ENCODE results near the gene LRRC63.

The LRRC63 gene

DNA sequence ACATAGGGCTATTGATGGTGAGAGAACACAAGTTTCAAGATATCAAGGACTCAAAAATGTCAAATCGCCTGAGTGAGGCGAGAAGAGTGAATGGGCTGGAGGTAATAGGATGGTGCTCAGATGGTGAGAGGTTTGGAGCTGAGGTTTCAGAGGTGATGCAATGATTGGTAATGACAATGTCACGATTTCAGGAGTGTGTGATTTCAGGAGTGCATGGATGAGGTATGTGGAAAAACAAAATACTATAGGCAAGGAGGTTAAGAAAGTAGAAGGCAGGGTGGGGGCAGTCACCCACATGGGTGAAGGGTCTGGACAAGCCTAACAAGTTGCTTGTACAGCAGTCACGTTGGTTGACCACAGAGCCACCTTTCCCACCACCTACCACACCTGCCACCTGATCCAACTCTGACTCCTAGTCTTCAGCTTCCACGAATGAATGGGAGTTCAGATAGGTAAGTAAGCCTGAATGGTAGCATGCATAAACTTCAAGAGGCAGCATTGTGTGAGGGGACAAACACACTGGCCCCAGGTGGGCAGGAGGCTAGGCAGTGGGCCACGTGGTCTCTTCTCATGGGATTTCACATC lies 103.9 kb downstream of the LRRC63 start:
- no peaks in the 10 kb centered on the region for H3K4me1 ChIP-seq (ENCODE audit: control insufficient read depth, insufficient read depth, low read length, poor library complexity, severe bottlenecking)
- no peaks in the 10 kb centered on the region for H3K27me3 ChIP-seq (replicated peaks; ENCODE audit: control insufficient read depth, insufficient read depth, low read length, poor library complexity, severe bottlenecking)
- DNase-seq, result no peak
- H3K27ac ChIP-seq (ENCODE audit: insufficient read depth, low read length, poor library complexity, severe bottlenecking), result no peak overlapping the region
- H3K36me3 ChIP-seq (ENCODE audit: control insufficient read depth, insufficient read depth, low read length), result no peaks in the 10 kb centered on the region
- H3K9me3 ChIP-seq (ENCODE audit: control insufficient read depth, low read length), result no peaks in the 10 kb centered on the region
- no peak overlapping the region for H3K4me3 ChIP-seq (ENCODE audit: insufficient read depth, low read depth, low read length, poor library complexity, severe bottlenecking)

DNA sequence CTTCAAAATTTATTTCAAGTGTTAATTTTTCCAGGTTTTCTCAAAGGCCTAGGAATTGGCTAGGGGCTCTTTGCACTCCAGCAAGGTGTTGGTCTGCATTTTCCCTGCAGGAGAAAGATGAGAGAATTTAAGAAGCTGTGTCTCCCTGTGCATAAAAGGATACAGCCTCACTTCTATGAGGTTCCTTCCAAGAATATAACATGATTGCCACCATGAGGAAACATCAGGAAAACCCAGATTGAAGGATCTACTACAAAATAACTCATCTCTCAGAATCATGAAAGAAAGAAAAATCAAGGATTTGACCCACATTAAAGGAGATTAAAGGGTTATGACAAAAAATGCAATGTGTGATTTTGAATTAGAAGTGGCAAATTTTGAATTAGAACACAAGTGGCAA lies 105.4 kb downstream of the LRRC63 start:
- Histone ChIP-seq H3K27ac (ENCODE audit: insufficient read depth, low read length, poor library complexity, severe bottlenecking) (no peak overlapping the region), H3K4me1 (ENCODE audit: control insufficient read depth, insufficient read depth, low read length, poor library complexity, severe bottlenecking) (peaks cover 6% of the 10 kb centered on the region)
- no peak for DNase-seq

DNA sequence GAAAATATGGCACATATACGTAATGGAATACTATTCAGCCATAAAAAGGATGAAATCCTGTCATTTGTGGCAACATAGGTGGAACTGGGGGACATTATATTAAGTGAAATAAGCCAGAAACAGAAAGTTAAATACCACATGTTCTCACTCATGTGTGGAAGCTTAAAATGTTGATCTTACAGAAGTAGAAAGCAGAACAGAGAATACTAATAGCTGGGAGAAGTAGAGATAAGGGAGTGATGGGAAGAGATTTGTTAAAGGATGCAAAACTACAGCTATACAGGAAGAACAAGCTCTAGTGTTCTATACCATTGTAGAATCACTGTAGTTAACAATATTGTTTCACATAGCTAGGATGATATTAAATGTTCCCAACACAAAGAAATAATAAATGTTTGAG lies 107.3 kb downstream of the LRRC63 start:
- no peaks in the 10 kb centered on the region for H3K36me3 ChIP-seq (ENCODE audit: control insufficient read depth, insufficient read depth, low read length)
- H3K27me3 ChIP-seq (replicated peaks; ENCODE audit: control insufficient read depth, insufficient read depth, low read length, poor library complexity, severe bottlenecking), result no peaks in the 10 kb centered on the region
- H3K9me3 ChIP-seq (ENCODE audit: control insufficient read depth, low read length), result no peaks in the 10 kb centered on the region
- no peak for DNase-seq
- peaks cover 6% of the 10 kb centered on the region for H3K4me1 ChIP-seq (ENCODE audit: control insufficient read depth, insufficient read depth, low read length, poor library complexity, severe bottlenecking)
- no peak overlapping the region for H3K27ac ChIP-seq (ENCODE audit: insufficient read depth, low read length, poor library complexity, severe bottlenecking)
- no peak overlapping the region for H3K4me3 ChIP-seq (ENCODE audit: insufficient read depth, low read depth, low read length, poor library complexity, severe bottlenecking)

More for the DNA sequence above, 105.4 kb downstream of the LRRC63 start:
- Histone ChIP-seq H3K27me3 (replicated peaks; ENCODE audit: control insufficient read depth, insufficient read depth, low read length, poor library complexity, severe bottlenecking) (no peaks in the 10 kb centered on the region), H3K9me3 (ENCODE audit: control insufficient read depth, low read length) (no peaks in the 10 kb centered on the region), H3K36me3 (ENCODE audit: control insufficient read depth, insufficient read depth, low read length) (no peaks in the 10 kb centered on the region), H3K4me3 (ENCODE audit: insufficient read depth, low read depth, low read length, poor library complexity, severe bottlenecking) (no peak overlapping the region)

DNA sequence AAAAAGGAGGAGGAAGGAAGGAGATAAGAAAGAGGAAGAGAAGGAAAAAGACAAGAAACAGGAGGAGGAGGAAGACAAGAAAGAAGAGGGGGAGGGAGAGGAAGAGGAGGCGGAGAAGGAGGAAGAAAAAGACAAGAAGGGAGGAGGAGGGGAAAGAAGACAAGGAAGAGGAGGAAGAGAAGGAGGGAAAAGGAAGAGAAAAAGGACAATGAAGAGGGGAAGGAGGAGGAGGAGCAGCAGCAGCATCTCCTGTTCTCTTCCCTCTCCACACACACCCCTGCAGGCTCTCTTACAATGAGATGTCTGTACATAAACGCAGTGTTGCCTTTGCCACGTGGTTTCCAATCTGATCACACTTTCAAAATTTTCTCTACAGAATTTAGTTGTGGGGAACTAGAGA lies 108.7 kb downstream of the LRRC63 start:
- H3K36me3 ChIP-seq (ENCODE audit: control insufficient read depth, insufficient read depth, low read length), result no peaks in the 10 kb centered on the region
- no peak overlapping the region for H3K4me3 ChIP-seq (ENCODE audit: insufficient read depth, low read depth, low read length, poor library complexity, severe bottlenecking)
- no peak overlapping the region for H3K27ac ChIP-seq (ENCODE audit: insufficient read depth, low read length, poor library complexity, severe bottlenecking)
- H3K4me1 ChIP-seq (ENCODE audit: control insufficient read depth, insufficient read depth, low read length, poor library complexity, severe bottlenecking), result peaks cover 6% of the 10 kb centered on the region
- H3K9me3 ChIP-seq (ENCODE audit: control insufficient read depth, low read length), result no peaks in the 10 kb centered on the region
- no peak for DNase-seq
- H3K27me3 ChIP-seq (replicated peaks; ENCODE audit: control insufficient read depth, insufficient read depth, low read length, poor library complexity, severe bottlenecking), result no peaks in the 10 kb centered on the region

DNA sequence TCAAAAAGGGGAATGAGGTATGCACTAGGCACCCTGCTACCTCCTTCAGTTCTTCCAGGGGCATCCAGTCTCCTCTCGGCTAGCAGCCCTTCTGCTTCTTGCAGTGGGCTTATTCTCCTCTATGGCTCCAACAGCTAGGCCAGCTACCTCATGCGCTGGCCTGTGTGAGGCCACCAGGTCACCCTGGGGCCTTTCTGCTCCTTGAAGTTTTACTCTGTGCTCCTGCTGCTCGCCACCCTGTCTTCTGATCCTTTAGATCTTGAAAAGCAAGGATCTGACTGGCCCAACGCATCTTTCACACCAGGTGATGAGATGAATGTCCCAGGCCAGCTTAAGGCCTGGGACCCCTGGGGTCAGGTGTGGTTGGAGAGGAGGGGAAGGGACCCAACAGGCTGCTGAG lies 109.1 kb downstream of the LRRC63 start:
- H3K27me3 ChIP-seq (replicated peaks; ENCODE audit: control insufficient read depth, insufficient read depth, low read length, poor library complexity, severe bottlenecking), result no peaks in the 10 kb centered on the region
- peaks cover 6% of the 10 kb centered on the region for H3K4me1 ChIP-seq (ENCODE audit: control insufficient read depth, insufficient read depth, low read length, poor library complexity, severe bottlenecking)
- peak overlapping the region; percentile 36 for H3K27ac ChIP-seq (ENCODE audit: insufficient read depth, low read length, poor library complexity, severe bottlenecking)
- H3K4me3 ChIP-seq (ENCODE audit: insufficient read depth, low read depth, low read length, poor library complexity, severe bottlenecking), result peak overlapping the region; percentile 38
- no peak for DNase-seq
- H3K36me3 ChIP-seq (ENCODE audit: control insufficient read depth, insufficient read depth, low read length), result no peaks in the 10 kb centered on the region
- H3K9me3 ChIP-seq (ENCODE audit: control insufficient read depth, low read length), result no peaks in the 10 kb centered on the region

DNA sequence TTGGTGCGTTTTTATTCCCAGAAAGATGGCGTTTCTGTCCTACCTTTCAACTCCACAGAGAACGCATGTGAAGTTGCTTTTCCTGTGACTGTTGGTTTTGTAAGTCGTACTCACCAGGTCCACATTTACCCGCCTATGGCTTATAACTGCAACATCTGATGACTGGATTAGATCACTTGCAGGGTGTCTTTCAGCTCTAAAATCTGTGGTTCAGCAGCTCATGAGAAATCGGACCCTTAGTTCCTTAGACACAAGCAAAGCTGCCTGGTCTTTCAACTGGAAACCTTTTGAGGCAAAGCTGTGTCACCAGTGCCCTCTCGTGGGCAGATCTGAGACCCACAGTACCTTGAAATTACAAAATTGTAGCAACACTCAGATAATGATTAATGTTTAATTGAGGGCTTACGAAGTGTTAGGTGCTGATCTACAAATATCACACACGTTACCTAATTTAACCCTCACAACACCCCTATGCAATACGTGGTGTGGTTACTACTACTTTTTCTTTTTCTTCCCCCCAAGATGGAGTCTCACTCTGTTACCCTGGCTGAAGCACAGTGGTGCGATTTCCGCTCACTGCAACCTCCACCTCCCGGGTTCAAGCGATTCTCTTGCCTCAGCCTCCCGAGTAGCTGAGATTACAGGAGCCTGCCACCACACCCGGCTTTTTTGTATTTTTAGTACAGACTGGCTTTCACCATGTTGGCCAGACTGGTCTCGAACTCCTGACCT lies 109.9 kb downstream of the LRRC63 start:
- no peaks in the 10 kb centered on the region for H3K36me3 ChIP-seq (ENCODE audit: control insufficient read depth, insufficient read depth, low read length)
- no peaks in the 10 kb centered on the region for H3K27me3 ChIP-seq (replicated peaks; ENCODE audit: control insufficient read depth, insufficient read depth, low read length, poor library complexity, severe bottlenecking)
- peak overlapping the region; percentile 36 for H3K27ac ChIP-seq (ENCODE audit: insufficient read depth, low read length, poor library complexity, severe bottlenecking)
- H3K4me1 ChIP-seq (ENCODE audit: control insufficient read depth, insufficient read depth, low read length, poor library complexity, severe bottlenecking), result peaks cover 6% of the 10 kb centered on the region
- peak; percentile 28 to 48 (median 39) for DNase-seq
- H3K4me3 ChIP-seq (ENCODE audit: insufficient read depth, low read depth, low read length, poor library complexity, severe bottlenecking), result peak overlapping the region; percentile 38
- no peaks in the 10 kb centered on the region for H3K9me3 ChIP-seq (ENCODE audit: control insufficient read depth, low read length)

DNA sequence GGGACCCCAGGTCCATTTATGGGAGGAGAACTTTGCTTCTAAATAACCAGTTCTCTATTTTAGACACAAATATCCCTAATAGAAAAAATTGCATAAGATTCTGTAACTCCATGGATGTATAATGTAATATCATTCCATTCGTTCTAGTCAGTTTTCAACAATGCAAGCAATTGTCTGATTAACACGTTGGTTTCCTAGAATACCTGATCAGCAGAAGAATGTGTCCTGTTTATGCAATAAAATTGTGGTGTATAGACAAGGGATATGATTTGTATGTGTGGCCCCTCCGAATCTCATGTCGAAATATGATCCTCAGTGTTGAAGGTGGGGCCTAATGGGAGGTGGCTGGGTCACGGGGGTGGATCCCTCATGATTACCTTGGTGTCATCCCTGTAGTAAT lies 113.2 kb downstream of the LRRC63 start:
- Histone ChIP-seq H3K27me3 (replicated peaks; ENCODE audit: control insufficient read depth, insufficient read depth, low read length, poor library complexity, severe bottlenecking) (no peaks in the 10 kb centered on the region), H3K36me3 (ENCODE audit: control insufficient read depth, insufficient read depth, low read length) (no peaks in the 10 kb centered on the region), H3K4me3 (ENCODE audit: insufficient read depth, low read depth, low read length, poor library complexity, severe bottlenecking) (no peak overlapping the region), H3K9me3 (ENCODE audit: control insufficient read depth, low read length) (no peaks in the 10 kb centered on the region), H3K27ac (ENCODE audit: insufficient read depth, low read length, poor library complexity, severe bottlenecking) (no peak overlapping the region), H3K4me1 (ENCODE audit: control insufficient read depth, insufficient read depth, low read length, poor library complexity, severe bottlenecking) (peaks cover 6% of the 10 kb centered on the region)
- DNase-seq, result no peak

Measured in effector memory CD4-positive, alpha-beta T cell (primary cell).